GM23248 (cell line): Measurements from ENCODE around the gene PRLR.

Experiments
- EZH2 ChIP-seq: fragments of 200-600 bp; sonication (generic); IDR thresholded peaks from 2 replicates; pipeline ENCODE4 v1.6.1; 2018; ENCODE audit warnings: antibody characterized with exemption, mild to moderate bottlenecking; ENCODE audit not compliant: insufficient read depth, poor library complexity, severe bottlenecking
- EZH2phosphoT487 ChIP-seq: fragments of 200-600 bp; sonication (generic); IDR thresholded peaks from 2 replicates; pipeline ENCODE4 v1.6.1; 2018; ENCODE audit warnings: antibody characterized with exemption, moderate library complexity, mild to moderate bottlenecking, low read depth; ENCODE audit not compliant: insufficient read depth

DNA sequence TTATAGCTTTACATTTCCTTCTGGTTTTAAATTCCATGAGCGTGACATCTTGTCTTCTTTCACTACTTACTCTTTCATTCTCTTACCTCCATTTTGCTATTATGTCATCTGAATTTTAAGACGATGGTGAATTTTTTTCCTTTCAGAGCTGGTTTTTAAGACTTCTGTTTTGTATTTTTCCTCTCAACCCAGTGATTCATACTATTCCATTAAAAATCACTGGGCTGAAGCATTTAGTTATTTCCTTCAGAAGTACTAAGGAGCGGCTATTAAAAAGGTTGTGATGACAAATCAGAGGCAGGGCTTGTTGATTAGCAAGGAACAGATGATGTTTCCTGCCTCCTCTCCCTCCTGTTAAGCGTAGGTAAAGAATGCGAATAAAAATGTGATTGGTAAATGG, 199.0 kb downstream of the PRLR start:
- TF ChIP-seq EZH2phosphoT487 (no peak), EZH2 (no peak)
